SJSA1 (cell line): ENCODE measurements around the gene UMAD1. TPM values are rescaled to one million over a fixed set of nuclear protein-coding genes. Genes with fewer than 3 reads are reported as not detected.
A peak's percentile ranks its signal among the peaks of the same experiment; 100 is the strongest.

Experiments
- DNase-seq, 2 experiments: peaks; one replicate each; pipeline ENCODE4 v3.0.0-alpha.2; 2015 to 2020; ENCODE audit warnings: low spot score in 2 of 2, low read depth in 1 of 2
- H3K27ac ChIP-seq: fragments of 250-450 bp; sonication (Bioruptor Pico); 2 replicates; pipeline ENCODE4 v1.5.1; 2020; ENCODE audit warnings: mild to moderate bottlenecking, moderate library complexity
- H3K27me3 ChIP-seq: fragments of 250-450 bp; sonication (Bioruptor Pico); replicated peaks from 2 replicates; pipeline ENCODE4 v1.5.1; 2020; ENCODE audit warnings: mild to moderate bottlenecking, moderate library complexity
- H3K36me3 ChIP-seq: fragments of 250-450 bp; sonication (Bioruptor Pico); 2 replicates; pipeline ENCODE4 v1.5.1; 2020; ENCODE audit warnings: mild to moderate bottlenecking
- H3K4me1 ChIP-seq: fragments of 250-450 bp; sonication (Bioruptor Pico); replicated peaks from 2 replicates; pipeline ENCODE4 v1.6.1; 2021; ENCODE audit warnings: mild to moderate bottlenecking
- H3K4me3 ChIP-seq: fragments of 250-450 bp; sonication (Bioruptor Pico); 2 replicates; pipeline ENCODE4 v1.5.1; 2020; ENCODE audit warnings: mild to moderate bottlenecking
- H3K9me3 ChIP-seq: fragments of 250-450 bp; sonication (Bioruptor Pico); replicated peaks from 2 replicates; pipeline ENCODE4 v1.5.1; 2020; ENCODE audit warnings: mild to moderate bottlenecking
- total RNA-seq: library from RNA; depleted of rRNA; stranded (reverse); fragments of >200 nt; shearing (Covaris generic); gene quantifications from 2 replicates; pipeline ENCODE4 v1.2.3, GENCODE V29; 2014

UMAD1 gene
- total RNA-seq, 1 experiment from 2014 or later, result 19.3 TPM

DNA sequence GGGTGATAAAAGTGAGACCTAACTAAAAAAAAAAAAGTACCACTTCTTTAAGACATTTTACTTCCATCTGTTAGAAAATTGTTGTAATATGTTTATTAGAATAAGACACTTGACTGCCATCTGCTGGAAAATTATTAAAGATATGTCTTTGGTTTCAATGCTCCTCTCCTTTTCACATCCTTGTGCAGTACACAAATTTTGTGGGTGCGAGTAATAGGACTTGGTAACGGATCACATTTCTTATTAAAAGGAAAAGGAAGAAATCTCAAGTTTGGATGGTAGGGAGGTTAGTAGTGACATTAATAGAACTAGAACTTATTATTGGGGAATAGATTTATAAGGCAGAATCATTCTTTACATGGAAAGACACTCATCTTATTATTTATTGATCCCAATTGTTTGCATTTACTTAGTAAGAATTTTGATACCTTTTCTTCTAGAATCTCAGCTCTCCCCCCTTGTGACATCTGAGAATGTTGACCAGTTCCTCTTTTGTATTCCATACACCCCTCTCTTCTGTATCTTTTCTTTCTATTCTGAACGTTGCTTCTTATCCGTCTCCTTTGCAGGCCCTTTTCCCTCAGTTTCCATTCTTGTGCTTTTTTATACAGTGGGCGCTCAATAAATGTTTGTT lies 120.9 kb downstream of the UMAD1 start:
- peak overlapping the region; percentile 39; the same call in 1 of the 2 replicates for H3K27ac ChIP-seq

DNA sequence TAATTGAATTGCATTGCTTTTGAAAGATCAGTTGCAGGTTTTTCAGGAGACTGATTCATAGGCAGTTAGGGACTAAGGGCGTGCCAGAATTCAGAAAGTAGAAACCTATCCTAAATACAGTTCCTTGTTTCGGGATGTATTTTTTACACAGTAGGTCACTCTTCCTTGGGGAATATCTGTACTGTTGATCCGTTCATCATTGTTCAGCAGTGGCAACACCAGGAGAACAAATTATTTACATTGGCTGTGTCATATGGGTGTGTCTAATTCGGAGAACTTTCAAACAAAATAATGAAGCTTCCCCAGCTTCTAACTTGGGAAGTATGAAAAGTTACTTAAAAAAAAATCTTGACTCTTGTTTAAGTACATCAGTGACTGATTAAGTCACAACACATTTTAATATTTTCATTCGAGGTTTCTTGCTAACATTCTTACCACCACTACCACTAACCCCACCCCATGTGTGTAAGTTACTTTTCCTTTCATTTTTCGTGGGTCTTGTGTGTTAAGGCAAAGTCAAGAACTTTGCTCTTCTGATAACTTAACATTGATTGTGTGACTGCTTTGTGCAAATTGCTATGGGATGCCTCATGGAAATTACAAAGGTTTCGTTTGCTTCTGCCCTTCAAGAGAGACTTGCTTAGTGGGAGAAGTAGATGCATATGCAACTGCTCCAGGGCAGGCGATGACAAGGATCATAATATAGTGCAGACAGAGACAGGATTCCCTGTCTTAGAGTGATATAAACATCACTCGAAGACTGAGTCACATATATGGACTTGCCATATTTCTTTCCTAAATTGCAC lies 121.6 kb downstream of the UMAD1 start:
- H3K4me1 ChIP-seq, result peaks cover 10% of the 10 kb centered on the region
- no peaks in the 10 kb centered on the region for H3K9me3 ChIP-seq
- DNase-seq, result peak in 1 of 2 experiments; percentile 60
- H3K27me3 ChIP-seq, result no peaks in the 10 kb centered on the region
- peak overlapping the region; percentile 39 for H3K27ac ChIP-seq
- no peaks in the 10 kb centered on the region for H3K36me3 ChIP-seq
- H3K4me3 ChIP-seq, result peak overlapping the region; percentile 36

More for the DNA sequence above, 120.9 kb downstream of the UMAD1 start:
- Histone ChIP-seq H3K27me3 (no peaks in the 10 kb centered on the region), H3K36me3 (no peaks in the 10 kb centered on the region), H3K4me3 (peak overlapping the region; percentile 36), H3K4me1 (peaks cover 10% of the 10 kb centered on the region), H3K9me3 (no peaks in the 10 kb centered on the region)
- peak in 1 of 2 experiments; percentile 39 for DNase-seq

DNA sequence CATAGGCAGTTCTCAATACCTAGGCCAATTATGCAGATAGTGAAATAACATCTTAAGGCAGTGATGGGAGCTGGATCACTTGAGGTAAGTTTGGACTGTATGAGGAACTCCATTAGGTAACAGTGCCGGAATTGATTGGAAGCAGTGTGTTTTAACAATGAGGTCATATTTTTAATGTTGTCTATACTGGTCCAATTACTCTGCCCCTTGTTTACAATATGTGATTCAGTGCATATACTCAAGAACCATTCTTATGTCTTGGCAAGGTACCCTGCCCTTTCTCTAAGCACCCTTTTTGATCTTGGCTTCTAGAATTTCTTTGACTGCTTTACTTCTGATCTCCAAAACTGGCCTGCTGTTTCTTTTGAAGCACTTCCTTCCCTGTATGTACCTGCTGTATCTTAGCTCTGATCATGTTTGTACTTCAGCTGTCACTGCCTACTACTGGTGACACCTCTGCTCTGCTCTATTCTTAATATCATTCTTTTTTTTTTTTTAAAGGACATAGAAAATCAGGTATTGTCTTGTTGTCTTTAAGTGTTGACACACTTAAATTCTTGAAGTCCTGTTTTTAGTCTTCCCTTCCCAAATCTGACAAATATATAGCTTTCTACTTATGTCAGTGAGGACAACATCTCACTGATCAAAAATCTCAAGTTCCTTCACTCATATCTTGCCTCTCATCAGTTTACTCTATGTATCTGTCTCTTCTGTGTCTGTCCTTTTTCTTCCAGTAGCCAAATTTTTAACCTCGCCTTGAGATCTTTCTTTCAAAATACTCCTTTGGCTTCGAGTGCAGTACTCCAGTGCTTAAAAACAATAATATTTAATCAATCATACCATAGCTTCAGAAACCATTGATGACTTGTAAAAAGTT lies 124.2 kb downstream of the UMAD1 start:
- Histone ChIP-seq H3K27me3 (no peaks in the 10 kb centered on the region), H3K36me3 (no peaks in the 10 kb centered on the region), H3K4me1 (peaks cover 12% of the 10 kb centered on the region), H3K27ac (no peak overlapping the region), H3K4me3 (no peak overlapping the region), H3K9me3 (no peaks in the 10 kb centered on the region)
- DNase-seq, result no peak

- Histone ChIP-seq H3K4me3 (no peak overlapping the region), H3K9me3 (no peaks in the 10 kb centered on the region), H3K4me1 (peaks cover 19% of the 10 kb centered on the region), H3K27ac (no peak overlapping the region), H3K36me3 (no peaks in the 10 kb centered on the region), H3K27me3 (no peaks in the 10 kb centered on the region)
- DNase-seq, result no peak
Measured at GRCh38 chr7:7765422-7765821, 124.9 kb downstream of the UMAD1 start.

DNA sequence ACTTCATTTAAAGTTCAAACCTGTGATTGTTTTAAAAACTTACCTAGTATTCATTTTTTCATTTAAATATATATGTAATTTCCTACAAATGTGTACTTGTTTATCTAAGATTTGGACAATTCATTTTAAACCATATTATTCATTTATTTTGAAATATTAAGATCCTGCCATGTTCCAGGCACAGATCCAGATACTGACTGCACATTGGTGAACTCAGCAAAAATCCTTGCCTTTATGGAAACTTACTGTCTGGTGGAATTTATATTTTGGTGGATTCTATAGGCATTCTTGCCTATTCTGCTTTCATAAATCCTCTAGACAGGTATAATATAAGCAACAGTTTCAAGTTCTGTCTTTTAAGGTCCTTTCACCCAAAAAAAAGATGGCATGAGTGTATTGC lies 126.1 kb downstream of the UMAD1 start:
- Histone ChIP-seq H3K36me3 (no peaks in the 10 kb centered on the region), H3K27me3 (no peaks in the 10 kb centered on the region), H3K27ac (no peak overlapping the region), H3K9me3 (no peaks in the 10 kb centered on the region), H3K4me1 (peaks cover 28% of the 10 kb centered on the region), H3K4me3 (no peak overlapping the region)
- no peak for DNase-seq

DNA sequence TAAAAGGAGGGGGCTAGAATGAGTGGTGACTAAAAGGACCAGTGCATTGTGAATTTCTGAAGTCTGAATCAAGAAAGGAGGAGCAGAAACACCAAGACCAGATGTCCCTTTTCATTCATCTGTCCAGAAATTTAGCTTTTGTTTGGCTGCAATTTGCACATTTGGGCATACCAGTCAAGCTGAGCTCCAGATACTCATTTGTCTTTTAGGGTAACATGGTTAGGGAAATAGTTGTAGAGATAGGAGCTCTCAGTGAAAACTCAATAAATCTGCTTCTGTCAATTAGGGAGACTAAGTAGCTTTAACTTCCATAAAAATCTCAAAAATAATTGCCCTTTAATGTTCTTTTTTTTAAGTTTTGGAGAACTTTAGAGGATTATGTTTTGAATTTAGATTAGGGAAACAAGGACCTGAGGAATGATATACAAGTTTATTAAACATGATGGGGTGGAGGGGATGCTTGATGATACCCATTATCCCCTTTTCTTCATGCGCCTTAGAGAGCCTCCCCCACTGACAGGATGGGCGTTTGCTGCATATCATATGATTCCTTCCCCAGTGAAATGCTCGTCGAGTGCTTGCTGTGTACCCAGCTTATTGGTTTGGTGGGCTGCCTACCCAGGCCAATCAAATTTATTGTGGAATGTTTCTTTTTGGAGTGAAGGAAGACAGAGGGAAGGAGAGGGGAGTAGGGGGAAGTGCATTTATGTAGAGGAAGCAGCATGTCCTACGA lies 128.6 kb downstream of the UMAD1 start:
- no peak for DNase-seq
- Histone ChIP-seq H3K27me3 (no peaks in the 10 kb centered on the region), H3K27ac (no peak overlapping the region), H3K36me3 (no peaks in the 10 kb centered on the region), H3K4me1 (peaks cover 30% of the 10 kb centered on the region), H3K9me3 (no peaks in the 10 kb centered on the region), H3K4me3 (no peak overlapping the region)

GRCh38 chr7:7769710-7770627 lies 129.4 kb downstream of the UMAD1 start:
- no peak overlapping the region for H3K27ac ChIP-seq
- no peaks in the 10 kb centered on the region for H3K9me3 ChIP-seq
- H3K4me1 ChIP-seq, result peaks cover 30% of the 10 kb centered on the region
- H3K36me3 ChIP-seq, result no peaks in the 10 kb centered on the region
- no peak overlapping the region for H3K4me3 ChIP-seq
- peak in 1 of 2 experiments; percentile 65 for DNase-seq
- no peaks in the 10 kb centered on the region for H3K27me3 ChIP-seq

DNA sequence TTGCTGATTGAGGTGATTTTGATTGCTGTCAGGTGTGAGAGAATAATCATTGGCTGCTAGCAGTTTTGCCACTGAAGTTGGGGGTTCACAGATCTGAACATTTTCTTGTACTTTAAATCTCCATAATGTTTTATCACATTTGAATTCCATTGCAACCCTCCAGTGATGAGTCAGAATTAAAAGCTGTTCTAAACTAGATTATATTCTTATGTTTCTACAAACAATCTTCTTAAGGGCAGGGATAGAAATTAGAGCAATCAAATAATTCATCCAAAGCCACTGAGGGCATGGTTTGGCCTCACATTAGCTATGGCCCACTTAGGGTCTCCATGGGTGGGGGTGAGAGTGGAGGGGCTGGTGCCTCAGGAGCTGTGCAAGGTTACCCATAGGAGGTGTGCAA lies 130.9 kb downstream of the UMAD1 start:
- Histone ChIP-seq H3K9me3 (no peaks in the 10 kb centered on the region), H3K4me1 (peaks cover 27% of the 10 kb centered on the region), H3K36me3 (no peaks in the 10 kb centered on the region), H3K27me3 (no peaks in the 10 kb centered on the region), H3K27ac (no peak overlapping the region), H3K4me3 (no peak overlapping the region)
- DNase-seq, result no peak

DNA sequence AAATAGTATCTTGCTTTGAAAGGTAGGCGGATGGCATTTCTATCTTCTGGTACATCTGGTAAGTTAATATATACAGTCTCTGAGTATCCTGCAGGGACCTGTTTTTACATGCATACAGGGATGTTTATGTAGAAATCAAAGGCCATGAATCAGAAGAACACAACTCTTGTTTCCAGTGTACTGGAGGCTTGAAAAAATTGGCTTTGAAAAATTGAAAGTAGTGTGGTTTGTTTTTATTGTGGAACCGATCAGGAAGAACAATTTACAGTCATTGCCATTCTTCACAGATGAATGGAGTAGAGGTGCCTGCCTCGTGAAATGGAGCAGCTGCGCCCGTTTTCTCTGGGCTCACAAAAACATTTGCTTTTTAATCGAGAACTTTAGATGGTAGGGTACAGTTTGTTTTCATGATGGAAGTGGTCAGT lies 131.9 kb downstream of the UMAD1 start:
- DNase-seq, result peak in 1 of 2 experiments; percentile 26
- Histone ChIP-seq H3K4me3 (peak overlapping the region; percentile 9), H3K36me3 (no peaks in the 10 kb centered on the region), H3K4me1 (peaks cover 27% of the 10 kb centered on the region), H3K27ac (no peak overlapping the region), H3K9me3 (no peaks in the 10 kb centered on the region), H3K27me3 (no peaks in the 10 kb centered on the region)

DNA sequence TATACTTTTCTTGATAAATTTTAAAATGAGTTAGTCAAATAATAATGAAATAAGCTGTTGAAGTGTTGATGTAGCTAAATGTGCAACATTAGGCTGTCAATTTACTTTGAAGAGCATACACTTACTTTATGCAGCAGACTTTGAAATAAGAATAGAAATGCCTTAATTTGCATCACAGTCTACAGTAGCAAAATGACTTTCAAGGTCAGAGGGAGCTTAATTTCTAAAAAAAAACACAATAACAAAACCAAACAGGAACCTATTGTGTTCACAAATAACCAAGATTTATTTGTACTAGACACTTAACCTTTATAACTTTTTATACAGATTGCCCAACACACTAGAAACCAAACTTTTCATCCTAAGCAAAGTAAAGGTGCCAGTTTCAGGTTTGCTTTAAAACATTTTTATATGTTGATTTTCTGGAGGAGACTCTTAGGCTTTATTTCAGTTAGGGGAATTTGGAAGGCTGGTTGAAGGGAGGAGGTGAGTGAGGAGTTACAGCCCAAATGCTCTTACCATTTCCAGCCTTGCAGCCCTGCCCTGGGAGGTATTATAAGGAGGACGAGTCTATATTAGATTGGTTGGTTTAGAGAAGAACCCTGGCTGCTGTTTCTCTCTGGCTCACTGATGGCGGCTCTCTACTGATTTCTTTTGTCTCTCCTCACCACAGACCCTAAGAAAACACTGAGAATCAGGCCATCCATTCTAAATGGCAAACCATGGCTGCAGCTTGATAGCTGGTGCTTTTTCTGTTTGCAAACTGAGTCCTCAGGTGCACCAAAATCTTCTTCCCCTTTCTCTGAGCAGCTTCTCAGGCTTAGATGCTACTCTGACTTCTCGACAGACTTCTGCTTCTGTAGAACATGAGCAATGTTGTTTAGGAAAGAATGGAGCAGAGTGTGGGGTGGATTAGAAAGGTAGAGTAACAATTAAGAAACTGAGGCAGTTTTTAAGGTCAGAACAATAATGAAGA lies 133.1 kb downstream of the UMAD1 start:
- Histone ChIP-seq H3K9me3 (no peaks in the 10 kb centered on the region), H3K4me3 (no peak overlapping the region), H3K27ac (no peak overlapping the region)

GRCh38 chr7:7779888-7780287 lies 139.3 kb downstream of the UMAD1 start:
- H3K9me3 ChIP-seq, result no peaks in the 10 kb centered on the region
- DNase-seq, result no peak
- H3K36me3 ChIP-seq, result no peaks in the 10 kb centered on the region
- no peak overlapping the region for H3K4me3 ChIP-seq
- H3K4me1 ChIP-seq, result peaks cover 4% of the 10 kb centered on the region
- no peaks in the 10 kb centered on the region for H3K27me3 ChIP-seq
- no peak overlapping the region for H3K27ac ChIP-seq

More for the DNA sequence above, 133.1 kb downstream of the UMAD1 start:
- Histone ChIP-seq H3K36me3 (no peaks in the 10 kb centered on the region), H3K4me1 (peaks cover 27% of the 10 kb centered on the region), H3K27me3 (no peaks in the 10 kb centered on the region)
- no peak for DNase-seq
